OCI-LY1 (cell line): ENCODE data around the gene NIM1K.

Source experiments
- H2AFZ ChIP-seq: fragments of 200-600 bp; sonication (generic), shearing (Covaris generic); 2 replicates; pipeline ENCODE4 v1.6.0; 2014; ENCODE audit warnings: antibody characterized with exemption, mild to moderate bottlenecking, low read length
- H3F3A ChIP-seq: fragments of 200-600 bp; sonication (generic), shearing (Covaris generic); 2 replicates; pipeline ENCODE4 v1.6.0; 2014; ENCODE audit warnings: mild to moderate bottlenecking, antibody characterized with exemption, low read length, moderate library complexity; ENCODE audit not compliant: insufficient read depth
- H3K27ac ChIP-seq: fragments of 200-600 bp; sonication (generic); 2 replicates; pipeline ENCODE4 v1.5.1; 2014; ENCODE audit warnings: low read length, mixed run types, mild to moderate bottlenecking, low read depth; ENCODE audit not compliant: poor library complexity, severe bottlenecking
- H3K27me3 ChIP-seq: fragments of 200-600 bp; sonication (generic); 2 replicates; pipeline ENCODE4 v1.6.0; 2014; ENCODE audit warnings: antibody characterized with exemption, mild to moderate bottlenecking, low read length, moderate library complexity; ENCODE audit not compliant: insufficient read depth
- H3K36me3 ChIP-seq: fragments of 200-600 bp; sonication (generic); 2 replicates; pipeline ENCODE4 v1.6.1; 2014; ENCODE audit warnings: mild to moderate bottlenecking, antibody characterized with exemption, low read length, moderate library complexity, mixed read lengths; ENCODE audit not compliant: insufficient read depth
- H3K4me1 ChIP-seq: fragments of 200-600 bp; sonication (generic); 2 replicates; pipeline ENCODE4 v1.5.1; 2014; ENCODE audit warnings: mild to moderate bottlenecking, low read length, moderate library complexity; ENCODE audit not compliant: insufficient read depth, severe bottlenecking
- H3K4me2 ChIP-seq: fragments of 200-600 bp; sonication (generic), shearing (Covaris generic); 2 replicates; pipeline ENCODE4 v1.6.1; 2014; ENCODE audit warnings: low read length
- H3K4me3 ChIP-seq: fragments of 200-600 bp; sonication (generic); 2 replicates; pipeline ENCODE4 v1.5.1; 2014; ENCODE audit warnings: low read length, low read depth, mild to moderate bottlenecking, mixed read lengths; ENCODE audit not compliant: poor library complexity, severe bottlenecking
- H3K79me2 ChIP-seq: fragments of 200-600 bp; shearing (Covaris generic); 2 replicates; pipeline ENCODE4 v1.6.1; 2016; ENCODE audit warnings: mixed run types, low read length, mixed read lengths; ENCODE audit not compliant: insufficient read depth
- H3K9ac ChIP-seq: fragments of 200-600 bp; sonication (generic), shearing (Covaris generic); 2 replicates; pipeline ENCODE4 v1.6.1; 2014; ENCODE audit warnings: mild to moderate bottlenecking, low read length, mixed read lengths
- H3K9me2 ChIP-seq: fragments of 200-600 bp; sonication (generic), shearing (Covaris generic); 2 replicates; pipeline ENCODE4 v1.6.1; 2014; ENCODE audit warnings: low read depth, mild to moderate bottlenecking, low read length, mixed read lengths
- H3K9me3 ChIP-seq: fragments of 200-600 bp; shearing (Covaris generic); 2 replicates; pipeline ENCODE4 v1.6.1; 2014; ENCODE audit warnings: low read length, mixed read lengths
- H4K20me1 ChIP-seq: fragments of 200-600 bp; sonication (generic), shearing (Covaris generic); 2 replicates; pipeline ENCODE4 v1.6.0; 2016; ENCODE audit warnings: mild to moderate bottlenecking, low read length; ENCODE audit not compliant: insufficient read depth
- EZH2 ChIP-seq: fragments of 200-600 bp; sonication (generic), shearing (Covaris generic); IDR thresholded peaks from 2 replicates; pipeline ENCODE4 v1.8.0; 2017; ENCODE audit warnings: borderline replicate concordance, mixed run types, mild to moderate bottlenecking, antibody characterized with exemption, low read length, moderate library complexity, mixed read lengths
- TF ChIP-seq, protein P1 (sequence below): fragments of 200-600 bp; sonication (generic), shearing (Covaris generic); IDR thresholded peaks from 2 replicates; pipeline ENCODE4 v1.5.1; 2017; ENCODE audit warnings: mild to moderate bottlenecking, antibody characterized with exemption, low read length, moderate library complexity, mixed read lengths

Gene NIM1K

DNA sequence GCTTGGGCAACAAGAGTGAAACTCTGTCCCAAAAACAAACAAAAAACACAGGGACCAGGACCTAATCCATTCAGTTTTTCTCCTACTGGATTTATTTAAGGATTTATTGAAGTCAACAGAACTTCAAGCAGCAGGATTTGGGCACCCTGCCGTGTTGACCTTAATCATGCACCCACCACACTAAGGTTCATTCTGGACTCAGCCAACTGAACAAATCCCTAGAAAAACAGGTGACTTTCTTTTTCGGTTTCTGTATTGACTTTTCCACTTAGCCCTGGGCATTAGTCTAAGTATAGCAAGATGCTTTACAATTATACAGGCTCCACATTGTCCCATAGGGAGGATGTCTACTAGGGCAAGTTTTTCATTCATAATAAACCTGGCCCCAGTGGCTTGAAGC, 41.3 kb upstream of the NIM1K start:
- no peaks in the 10 kb centered on the region for H3K9me3 ChIP-seq
- H3K27me3 ChIP-seq: no peaks in the 10 kb centered on the region
- no peak overlapping the region for H3K9ac ChIP-seq
- no peak overlapping the region for H3K4me3 ChIP-seq
- H3K36me3 ChIP-seq: peaks cover 70% of the 10 kb centered on the region
- H3K4me2 ChIP-seq: no peak overlapping the region
- H3K4me1 ChIP-seq: no peaks in the 10 kb centered on the region
- H3F3A ChIP-seq: no peaks in the 10 kb centered on the region
- no peak overlapping the region for H2AFZ ChIP-seq
- H3K9me2 ChIP-seq: no peaks in the 10 kb centered on the region
- H3K79me2 ChIP-seq: peaks cover 5% of the 10 kb centered on the region
- no peak overlapping the region for H3K27ac ChIP-seq
- no peaks in the 10 kb centered on the region for H4K20me1 ChIP-seq
- TF ChIP-seq, protein P1, sequence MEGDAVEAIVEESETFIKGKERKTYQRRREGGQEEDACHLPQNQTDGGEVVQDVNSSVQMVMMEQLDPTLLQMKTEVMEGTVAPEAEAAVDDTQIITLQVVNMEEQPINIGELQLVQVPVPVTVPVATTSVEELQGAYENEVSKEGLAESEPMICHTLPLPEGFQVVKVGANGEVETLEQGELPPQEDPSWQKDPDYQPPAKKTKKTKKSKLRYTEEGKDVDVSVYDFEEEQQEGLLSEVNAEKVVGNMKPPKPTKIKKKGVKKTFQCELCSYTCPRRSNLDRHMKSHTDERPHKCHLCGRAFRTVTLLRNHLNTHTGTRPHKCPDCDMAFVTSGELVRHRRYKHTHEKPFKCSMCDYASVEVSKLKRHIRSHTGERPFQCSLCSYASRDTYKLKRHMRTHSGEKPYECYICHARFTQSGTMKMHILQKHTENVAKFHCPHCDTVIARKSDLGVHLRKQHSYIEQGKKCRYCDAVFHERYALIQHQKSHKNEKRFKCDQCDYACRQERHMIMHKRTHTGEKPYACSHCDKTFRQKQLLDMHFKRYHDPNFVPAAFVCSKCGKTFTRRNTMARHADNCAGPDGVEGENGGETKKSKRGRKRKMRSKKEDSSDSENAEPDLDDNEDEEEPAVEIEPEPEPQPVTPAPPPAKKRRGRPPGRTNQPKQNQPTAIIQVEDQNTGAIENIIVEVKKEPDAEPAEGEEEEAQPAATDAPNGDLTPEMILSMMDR: no peak
- no peak for TF ChIP-seq EZH2

DNA sequence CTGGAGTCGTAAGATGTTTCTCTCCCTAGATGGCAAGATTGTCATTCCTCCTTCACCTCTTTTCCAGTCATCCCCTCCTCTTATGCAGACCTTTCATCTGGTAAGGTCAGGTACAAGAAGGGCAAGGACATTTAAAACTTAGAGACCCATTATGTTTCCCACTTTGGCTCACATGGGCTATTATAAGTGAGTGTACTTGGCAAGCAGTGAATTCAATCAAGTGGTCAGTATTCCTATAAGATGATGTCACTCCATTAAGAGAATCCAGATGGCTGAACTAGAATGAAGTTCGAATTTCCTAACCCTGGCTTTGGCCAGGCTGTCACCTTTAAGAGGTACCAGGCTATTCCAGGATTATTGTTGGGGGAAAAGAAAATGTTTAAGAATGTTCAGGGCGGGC, 39.1 kb upstream of the NIM1K start:
- H3K36me3 ChIP-seq: peaks cover 66% of the 10 kb centered on the region
- H3K9me3 ChIP-seq: no peaks in the 10 kb centered on the region
- H3K27ac ChIP-seq: no peak overlapping the region

DNA sequence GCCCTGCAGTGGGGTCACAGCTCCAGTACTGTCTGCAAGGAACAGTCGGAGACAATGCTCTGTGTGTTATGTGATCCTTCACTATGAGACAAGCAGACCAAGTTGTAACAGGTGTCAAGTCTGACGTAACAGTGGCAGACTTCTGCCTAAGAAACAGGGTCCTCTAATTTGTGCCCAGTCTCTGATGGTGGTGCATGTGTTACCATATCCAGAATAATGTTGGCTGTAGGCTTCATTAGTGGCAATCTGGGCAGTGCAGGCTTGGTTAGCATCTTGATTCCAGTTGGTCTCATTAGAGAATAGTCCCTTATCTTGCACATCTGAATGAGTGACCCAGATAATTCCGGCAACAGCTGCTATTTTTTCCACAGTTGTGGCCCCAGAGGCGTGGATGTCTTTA, 37.6 kb upstream of the NIM1K start:
- no peaks in the 10 kb centered on the region for H3K9me3 ChIP-seq
- H3F3A ChIP-seq: no peaks in the 10 kb centered on the region
- no peak overlapping the region for H3K4me2 ChIP-seq
- no peak overlapping the region for H3K27ac ChIP-seq
- H3K27me3 ChIP-seq: no peaks in the 10 kb centered on the region
- no peaks in the 10 kb centered on the region; the same call in 1 of the 2 replicates for H3K79me2 ChIP-seq
- TF ChIP-seq, protein P1: no peak
- TF ChIP-seq EZH2: no peak
- H3K4me1 ChIP-seq: no peaks in the 10 kb centered on the region
- no peak overlapping the region for H3K4me3 ChIP-seq
- no peak overlapping the region for H3K9ac ChIP-seq
- no peaks in the 10 kb centered on the region for H4K20me1 ChIP-seq
- peaks cover 62% of the 10 kb centered on the region for H3K36me3 ChIP-seq
- H3K9me2 ChIP-seq: no peaks in the 10 kb centered on the region
- H2AFZ ChIP-seq: no peak overlapping the region

More for the DNA sequence above, 39.1 kb upstream of the NIM1K start:
- no peak overlapping the region for H3K4me2 ChIP-seq
- no peaks in the 10 kb centered on the region for H3K27me3 ChIP-seq
- H3K79me2 ChIP-seq: no peaks in the 10 kb centered on the region; the same call in 1 of the 2 replicates
- H4K20me1 ChIP-seq: no peaks in the 10 kb centered on the region
- H3K9me2 ChIP-seq: no peaks in the 10 kb centered on the region
- H3K9ac ChIP-seq: no peak overlapping the region
- H3K4me1 ChIP-seq: no peaks in the 10 kb centered on the region
- H3F3A ChIP-seq: no peaks in the 10 kb centered on the region
- H3K4me3 ChIP-seq: no peak overlapping the region
- H2AFZ ChIP-seq: no peak overlapping the region
- TF ChIP-seq, protein P1: no peak
- TF ChIP-seq EZH2: no peak
